GM12892 (cell line): Measurements from ENCODE around the gene ZDHHC24.

Experiments
- POLR2A ChIP-seq: IDR thresholded peaks from 2 replicates; pipeline ENCODE4 v1.6.1; 2011; ENCODE audit warnings: low read depth, low read length, control low read depth
- POLR2AphosphoS5 ChIP-seq: IDR thresholded peaks from 2 replicates; pipeline ENCODE4 v1.6.1; 2011; ENCODE audit warnings: low read depth, low read length, control low read depth
- TAF1 ChIP-seq: IDR thresholded peaks from 2 replicates; pipeline ENCODE4 v1.6.1; 2011; ENCODE audit warnings: low read depth, mild to moderate bottlenecking, control low read depth, low read length, borderline replicate concordance

DNA sequence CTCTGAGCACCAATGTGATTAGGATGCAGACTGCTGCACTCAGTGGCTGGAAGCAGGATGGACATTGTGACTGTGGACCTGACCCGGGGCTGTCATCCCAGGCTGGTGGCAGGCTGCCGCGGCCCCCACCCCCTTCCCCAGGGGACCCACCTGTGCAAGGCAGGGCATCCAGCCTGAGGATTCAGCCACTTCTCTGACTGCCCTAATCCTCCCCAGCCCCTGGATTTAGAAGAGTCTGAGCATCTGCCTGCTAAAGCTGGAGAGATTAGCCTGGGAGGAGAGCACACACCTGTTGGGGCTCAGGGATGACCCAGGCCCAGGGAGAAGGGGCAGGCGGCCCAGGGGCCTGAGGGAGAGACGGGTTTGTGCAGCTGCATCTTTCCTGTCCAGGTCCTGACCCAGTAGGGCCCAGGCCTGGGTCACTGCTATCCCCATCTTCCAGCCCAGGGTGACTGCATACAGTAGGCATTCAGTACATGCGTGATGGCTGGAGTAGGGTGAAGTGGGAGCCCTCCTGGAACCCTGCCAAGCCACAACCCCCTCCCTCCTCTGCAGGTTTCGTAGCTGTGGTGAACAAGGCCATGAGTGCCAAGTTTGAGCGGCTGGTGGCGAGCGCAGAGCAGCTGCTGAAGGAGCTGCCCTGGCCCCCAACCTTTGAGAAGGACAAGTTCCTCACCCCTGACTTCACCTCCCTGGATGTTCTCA lies 53.5 kb downstream of the ZDHHC24 start:
- no peak for TF ChIP-seq TAF1
- no peak for TF ChIP-seq POLR2A
- no peak for TF ChIP-seq POLR2AphosphoS5
